NT2/D1 (cell line): ENCODE results near the gene CFAP61.

ENCODE experiments used
- SUZ12 ChIP-seq: IDR thresholded peaks from 2 replicates; pipeline ENCODE4 v1.6.1; 2011; ENCODE audit not compliant: insufficient read length, insufficient read depth; ENCODE audit errors: extremely low read depth
- YY1 ChIP-seq: IDR thresholded peaks from 2 replicates; pipeline ENCODE4 v1.6.1; 2011; ENCODE audit not compliant: insufficient read length, insufficient read depth
- ZNF274 ChIP-seq: IDR thresholded peaks from 2 replicates; pipeline ENCODE4 v1.6.1; 2011; ENCODE audit warnings: mild to moderate bottlenecking, low read depth, low read length

- TF ChIP-seq SUZ12 (no peak), YY1 (no peak), ZNF274 (no peak)
These were observed 266.2 kb downstream of the CFAP61 start for GRCh38 chr20:20318365-20319161.
